GM19468 (cell line): Measurements from ENCODE around the gene FMN1.
"Not testable (repeated sequence)": the region's sequence is repeated elsewhere in the genome, so short reads cannot be mapped to it uniquely, and the experiment has no call there.

ENCODE experiments used
- ATAC-seq: cut with Tn5 transposase; IDR thresholded peaks from one replicate; pipeline ENCODE4 v1.9.1; 2021; ENCODE audit warnings: mild to moderate bottlenecking, moderate library complexity, moderate number of reproducible peaks; ENCODE audit not compliant: unreplicated experiment; ENCODE audit errors: extremely low read depth

Gene FMN1

DNA sequence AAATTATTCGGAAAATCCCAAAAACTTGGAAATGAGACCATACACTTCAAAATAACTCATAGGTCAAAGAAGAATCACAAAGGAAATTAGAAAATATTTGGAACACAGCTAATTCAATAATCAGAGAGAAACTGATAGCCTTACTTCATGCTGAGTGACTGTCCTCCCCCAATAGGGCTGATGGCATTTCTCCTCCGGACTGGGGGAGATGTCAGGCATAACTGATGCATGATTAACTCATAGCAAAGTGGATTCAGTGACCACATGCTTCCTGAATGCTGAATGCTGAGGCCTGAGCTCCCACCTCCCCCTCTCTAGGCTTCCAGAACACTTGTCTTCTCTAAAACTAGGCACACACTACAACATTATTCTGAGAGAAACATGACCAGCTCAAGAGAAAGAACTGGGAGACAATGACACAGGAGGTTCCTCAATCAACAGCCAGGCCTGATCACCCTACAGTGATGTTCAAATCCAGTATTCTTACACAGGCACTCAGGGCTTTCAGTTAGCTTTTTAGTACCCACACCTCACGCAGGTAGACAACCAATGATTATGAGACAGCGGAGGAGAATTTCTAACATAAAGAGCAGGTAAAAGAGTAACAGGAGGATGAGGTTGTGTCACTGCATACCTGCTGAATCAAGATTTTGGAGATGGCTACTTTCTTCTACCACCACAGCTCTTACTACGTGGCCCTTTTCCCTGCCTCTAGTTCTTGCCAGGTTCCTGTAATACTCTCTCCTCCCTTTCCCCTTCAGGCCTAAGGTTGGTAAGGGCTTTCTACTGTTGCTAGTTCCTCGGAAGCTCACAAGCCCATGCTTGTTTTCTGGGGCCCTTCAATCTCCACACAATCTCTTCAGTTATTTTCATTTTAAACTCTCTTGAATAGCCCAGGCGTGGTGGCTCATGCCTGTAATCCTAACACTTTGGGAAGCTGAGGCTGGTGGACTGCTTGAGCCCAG lies 96.1 kb downstream of the FMN1 start:
- no peak for ATAC-seq

DNA sequence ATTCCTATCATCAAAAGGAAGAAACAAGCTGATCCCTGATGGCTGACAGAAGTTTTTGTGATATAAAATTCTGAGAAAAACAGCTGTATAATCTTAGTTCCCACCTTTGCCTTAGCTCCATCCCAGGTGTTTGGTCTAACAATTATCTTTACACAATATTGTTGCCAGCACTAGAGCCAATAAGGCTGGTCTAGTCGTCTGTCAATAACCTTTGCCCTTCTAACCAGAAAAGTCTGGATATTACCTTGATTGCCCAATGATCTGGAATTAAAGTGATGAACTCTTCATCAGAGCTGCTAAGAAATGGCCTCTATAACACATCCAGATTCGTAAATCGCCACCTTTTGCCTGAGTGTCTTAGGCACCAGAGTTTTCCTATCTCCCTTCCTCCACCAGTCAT lies 98.4 kb downstream of the FMN1 start:
- ATAC-seq, result no peak

GRCh38 chr15:33095641-33096040 lies 98.9 kb downstream of the FMN1 start:
- no peak for ATAC-seq

DNA sequence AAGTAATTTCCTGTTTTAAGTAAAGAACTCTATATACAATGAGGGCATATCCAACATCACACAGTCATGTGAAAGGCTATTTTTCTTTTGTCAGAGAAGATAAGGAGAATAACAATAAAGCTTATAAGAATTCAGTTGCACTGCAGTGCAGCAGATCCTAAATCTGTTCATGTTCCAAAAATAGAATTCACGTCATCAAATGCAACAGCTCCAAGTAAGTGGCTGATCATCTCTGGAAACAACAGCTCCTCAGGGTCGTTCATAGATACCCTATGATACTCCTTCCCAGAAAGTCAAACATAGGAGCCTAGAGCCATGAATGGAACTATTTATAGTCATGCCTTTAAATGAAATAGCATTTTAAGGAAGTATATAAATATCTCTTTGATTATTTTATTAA lies 100.2 kb downstream of the FMN1 start:
- ATAC-seq, result no peak

GRCh38 chr15:33093222-33093621 lies 101.3 kb downstream of the FMN1 start:
- no peak for ATAC-seq

GRCh38 chr15:33091983-33092693 lies 102.4 kb downstream of the FMN1 start:
- no peak for ATAC-seq

DNA sequence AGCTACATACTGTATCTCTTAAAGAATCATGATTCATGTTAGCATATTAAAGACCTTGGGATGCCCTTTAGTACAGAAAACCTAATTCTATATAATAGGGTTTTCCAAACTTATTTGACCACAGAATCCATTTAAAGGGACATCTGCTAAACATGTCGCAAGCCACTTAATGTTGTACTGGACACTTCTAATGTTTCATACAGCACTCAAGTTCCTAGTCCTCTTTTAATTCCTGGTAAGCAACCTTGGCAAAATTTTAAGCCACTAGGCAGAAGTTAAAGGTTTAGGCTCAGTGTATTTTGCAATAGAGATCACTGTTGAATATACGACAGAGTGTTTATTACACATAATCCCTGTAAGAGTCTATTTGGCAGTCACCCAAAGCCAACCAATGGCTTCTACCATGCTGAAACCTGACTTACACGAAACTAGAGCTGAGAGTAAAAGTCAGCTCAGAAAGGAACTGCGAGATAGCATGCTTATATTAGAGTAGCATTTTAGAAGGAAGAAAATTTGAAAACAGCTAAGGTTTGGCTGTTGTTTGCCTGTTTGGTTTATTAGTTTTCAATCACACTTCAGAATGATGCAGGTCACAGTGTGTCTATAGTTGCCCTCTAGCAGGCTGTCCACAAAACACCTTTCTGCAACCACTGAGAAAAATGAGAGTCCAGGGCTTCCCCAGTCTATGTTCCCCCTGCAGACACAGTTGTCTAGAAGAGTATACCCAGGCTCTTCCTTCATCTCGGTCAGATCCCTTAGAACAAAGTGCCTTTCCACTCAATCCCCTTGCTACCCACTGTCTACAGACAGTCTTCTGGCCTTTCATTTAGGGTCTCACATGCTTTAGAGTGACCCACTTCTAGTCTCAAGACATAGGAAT lies 104.4 kb downstream of the FMN1 start:
- ATAC-seq, result no peak

DNA sequence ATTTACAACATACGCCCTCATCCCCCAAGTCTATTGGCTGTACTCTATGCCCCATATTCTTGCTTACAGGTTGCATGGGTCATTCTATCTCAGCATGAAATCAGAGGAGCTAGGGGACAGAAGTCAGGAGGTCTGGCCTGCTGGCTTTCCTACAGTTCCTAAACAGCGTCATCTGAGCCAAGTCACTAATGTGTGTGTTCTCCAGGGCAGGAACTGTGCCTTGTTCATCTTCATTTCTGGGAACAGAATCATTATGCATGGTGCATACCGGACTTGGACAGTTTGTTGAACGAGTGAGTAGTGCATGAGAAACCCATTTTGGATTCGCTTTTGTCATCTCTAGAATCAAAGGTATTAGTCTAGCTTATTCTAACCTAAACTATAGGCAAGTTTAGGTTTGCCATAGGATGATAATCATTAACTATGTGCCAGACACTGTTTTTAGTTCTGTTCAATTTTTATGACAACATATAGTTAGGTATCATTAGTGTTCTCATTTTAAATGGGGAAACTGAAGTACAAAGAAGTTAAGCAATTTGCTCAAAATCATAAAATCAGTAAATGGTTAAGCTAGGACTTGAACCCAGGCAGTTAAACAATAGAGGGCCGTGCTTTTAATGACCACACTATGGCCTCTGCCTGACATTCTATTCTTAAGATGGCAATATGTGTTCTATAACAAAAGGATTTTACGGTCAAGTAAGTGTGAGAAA lies 105.2 kb downstream of the FMN1 start:
- no peak for ATAC-seq

GRCh38 chr15:33086500-33087121 lies 107.9 kb downstream of the FMN1 start:
- ATAC-seq, result no peak

DNA sequence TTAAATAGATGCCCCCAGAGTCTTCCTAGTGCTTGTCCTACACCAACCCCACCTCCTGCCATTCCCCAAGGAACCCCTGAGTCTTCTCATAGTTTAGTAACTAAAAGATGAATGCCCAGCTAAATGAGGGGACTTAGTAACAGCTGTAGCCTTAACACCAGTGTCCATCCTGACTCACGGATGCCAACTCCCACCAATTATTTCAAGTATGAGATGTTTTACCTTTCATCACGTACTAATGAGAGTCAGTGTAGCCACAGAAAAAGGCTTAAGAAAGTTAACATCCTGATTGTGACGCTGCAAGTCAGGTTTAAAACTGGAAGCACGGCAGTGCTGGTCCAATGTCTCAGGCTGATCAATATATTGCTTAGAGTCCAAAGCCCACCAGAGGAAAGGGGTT lies 109.9 kb downstream of the FMN1 start:
- no peak for ATAC-seq

DNA sequence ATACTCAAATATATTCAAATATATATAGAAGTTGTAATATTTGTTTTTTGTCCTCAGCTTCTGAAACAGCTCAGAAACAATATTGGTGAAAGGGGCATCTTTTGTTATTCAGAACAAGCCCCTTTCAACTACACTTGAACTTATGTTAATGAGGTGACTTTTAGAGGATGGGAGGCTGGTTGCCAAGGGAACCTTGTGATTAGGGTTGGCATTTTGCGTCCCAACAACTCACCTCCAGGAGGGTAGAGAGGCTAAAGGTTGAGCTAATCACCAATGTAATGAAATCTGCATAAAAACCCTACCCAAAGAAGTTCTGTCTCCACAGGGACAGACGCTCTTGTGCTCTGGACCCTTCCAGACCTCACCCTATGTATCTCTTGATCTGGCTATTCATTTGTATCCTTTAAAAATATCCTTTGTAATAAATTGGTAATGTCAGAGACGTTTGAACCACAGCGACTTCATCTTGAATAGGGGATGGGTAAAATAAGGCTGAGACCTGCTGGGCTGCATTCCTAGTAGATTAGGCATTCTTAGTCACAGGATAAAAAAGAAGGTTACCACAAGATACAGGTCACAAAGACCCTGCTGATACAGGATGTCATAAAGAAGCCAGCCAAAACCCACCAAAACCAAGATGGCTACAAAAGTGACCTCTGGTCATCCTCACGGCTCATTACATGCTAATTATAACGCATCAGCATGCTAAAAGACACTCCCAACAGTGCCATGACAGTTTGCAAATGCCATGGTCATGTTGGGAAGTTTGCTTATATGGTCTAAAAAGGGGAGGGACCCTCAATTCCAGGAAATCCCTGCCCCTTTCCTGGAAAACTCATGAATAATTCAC lies 111.1 kb downstream of the FMN1 start:
- no peak for ATAC-seq

DNA sequence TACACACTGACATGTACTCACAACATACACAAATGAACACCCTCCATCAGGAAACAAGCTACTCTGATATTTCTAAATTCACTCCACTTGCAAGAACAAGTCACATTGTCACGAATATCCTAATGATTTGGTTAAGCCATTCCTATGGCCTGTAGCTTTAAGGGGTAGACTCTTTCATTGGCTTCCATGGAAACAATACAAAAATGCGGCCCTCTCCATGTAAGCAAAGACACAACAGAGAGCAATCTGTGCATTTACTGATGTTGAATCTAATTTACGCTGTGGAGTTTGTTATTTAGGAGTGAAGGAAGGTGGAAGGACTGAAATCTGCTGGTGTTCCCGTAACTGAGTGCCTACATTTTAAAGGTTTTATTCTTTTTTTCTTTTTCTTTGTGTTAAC lies 114.5 kb downstream of the FMN1 start:
- ATAC-seq, result no peak

GRCh38 chr15:33078607-33079006 lies 115.9 kb downstream of the FMN1 start:
- no peak for ATAC-seq

- ATAC-seq, result no peak
These were observed 117.6 kb downstream of the FMN1 start for GRCh38 chr15:33076937-33077336.

GRCh38 chr15:33074942-33075341 lies 119.6 kb downstream of the FMN1 start:
- ATAC-seq, result no peak

DNA sequence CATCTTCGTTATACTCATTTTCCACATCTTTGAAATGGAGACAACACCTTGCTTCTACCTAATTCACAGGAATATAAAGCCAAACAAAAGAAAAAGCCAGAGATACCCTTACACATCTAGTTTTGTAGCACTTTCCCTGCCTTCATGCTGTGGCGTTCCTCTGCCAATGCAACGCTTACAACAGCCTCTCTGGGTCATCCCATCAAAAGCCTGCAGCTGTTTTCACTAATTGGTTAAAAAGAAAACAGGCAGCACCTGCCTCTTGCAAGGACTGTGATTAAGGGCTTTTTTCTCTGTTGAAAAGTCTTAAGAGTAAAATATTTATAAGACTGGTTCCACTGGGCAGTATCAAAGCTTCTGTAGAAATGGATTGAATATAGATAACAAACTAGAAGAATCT lies 120.3 kb downstream of the FMN1 start:
- ATAC-seq, result no peak

DNA sequence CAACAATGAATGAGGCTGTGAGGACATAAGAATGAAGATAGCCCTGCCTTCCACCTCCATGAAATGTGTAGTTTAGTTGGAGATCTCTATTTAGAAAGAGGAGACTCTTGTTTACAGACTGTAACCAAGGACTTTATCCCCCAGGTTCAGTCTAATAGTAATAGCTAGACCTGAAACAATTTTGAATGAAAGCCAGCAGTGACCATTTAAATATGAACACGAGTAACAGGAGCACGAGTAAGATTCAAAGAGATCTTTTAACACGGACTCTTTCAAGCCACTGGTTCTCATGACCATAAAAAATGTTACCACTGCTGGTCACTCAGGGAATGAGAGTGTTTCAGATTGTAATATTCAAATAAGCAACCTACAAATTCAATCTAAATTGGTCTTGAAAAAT lies 123.1 kb downstream of the FMN1 start:
- no peak for ATAC-seq

GRCh38 chr15:33069903-33070302 lies 124.6 kb downstream of the FMN1 start:
- not testable (repeated sequence) for ATAC-seq

GRCh38 chr15:33069161-33069560 lies 125.4 kb downstream of the FMN1 start:
- ATAC-seq, result no peak
